ENCODE results near the gene EPOP. TPM values are rescaled to one million over a fixed set of nuclear protein-coding genes. Genes with fewer than 3 reads are reported as not detected.
A peak's percentile ranks its signal among the peaks of the same experiment; 100 is the strongest.

The EPOP gene
- total and polyA plus RNA-seq, 2 of the 13 experiments (the other 11 are each of a cell fraction or from before 2014, with no cell fraction given) = 14.7 to 37.8 TPM

- TF ChIP-seq KIAA2018 (CRISPR knock-in tag; IDR thresholded peaks at IDR 0.05; ENCODE audit: borderline replicate concordance) (no peak), ZNF282 (IDR thresholded peaks at IDR 0.05; ENCODE audit: partially characterized antibody) (no peak), RFX3 (CRISPR knock-in tag; IDR thresholded peaks at IDR 0.05) (0 out of 2 replicates have a peak, but pooled peaks have one; percentile 11), ZNF407 (CRISPR knock-in tag; IDR thresholded peaks at IDR 0.05; ENCODE audit: not compliant biosample characterization) (no peak), SMARCE1 (IDR thresholded peaks at IDR 0.05; ENCODE audit: borderline replicate concordance) (no peak), ISL2 (CRISPR knock-in tag; IDR thresholded peaks at IDR 0.05) (peak; percentile 70; the same call in 1 of the 2 replicates), FOXO1 (CRISPR knock-in tag; IDR thresholded peaks at IDR 0.05) (peak; percentile 77), ZNF546 (CRISPR knock-in tag; conservative IDR thresholded peaks at IDR 0.05) (no peak), KLF13 (CRISPR knock-in tag; IDR thresholded peaks at IDR 0.05) (no peak), ZNF136 (CRISPR knock-in tag; IDR thresholded peaks at IDR 0.05; ENCODE audit: low read depth) (peak; percentile 73; the same call in 1 of the 2 replicates), RARG (CRISPR knock-in tag; IDR thresholded peaks at IDR 0.05; ENCODE audit: low read depth) (no peak), ERF (CRISPR knock-in tag; IDR thresholded peaks at IDR 0.05) (peak; percentile 92)
- TF ChIP-seq, protein P1, sequence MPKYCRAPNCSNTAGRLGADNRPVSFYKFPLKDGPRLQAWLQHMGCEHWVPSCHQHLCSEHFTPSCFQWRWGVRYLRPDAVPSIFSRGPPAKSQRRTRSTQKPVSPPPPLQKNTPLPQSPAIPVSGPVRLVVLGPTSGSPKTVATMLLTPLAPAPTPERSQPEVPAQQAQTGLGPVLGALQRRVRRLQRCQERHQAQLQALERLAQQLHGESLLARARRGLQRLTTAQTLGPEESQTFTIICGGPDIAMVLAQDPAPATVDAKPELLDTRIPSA (CRISPR knock-in tag; IDR thresholded peaks at IDR 0.05; ENCODE audit: borderline replicate concordance) = no peak
Observed at GRCh38 chr17:38663125-38663751, 11.5 kb downstream of the EPOP start (continued).
